Measurements from ENCODE around the gene GNG12.
"Not testable (repeated sequence)": the region's sequence is repeated elsewhere in the genome, so short reads cannot be mapped to it uniquely, and the experiment has no call there.

The GNG12 gene

DNA sequence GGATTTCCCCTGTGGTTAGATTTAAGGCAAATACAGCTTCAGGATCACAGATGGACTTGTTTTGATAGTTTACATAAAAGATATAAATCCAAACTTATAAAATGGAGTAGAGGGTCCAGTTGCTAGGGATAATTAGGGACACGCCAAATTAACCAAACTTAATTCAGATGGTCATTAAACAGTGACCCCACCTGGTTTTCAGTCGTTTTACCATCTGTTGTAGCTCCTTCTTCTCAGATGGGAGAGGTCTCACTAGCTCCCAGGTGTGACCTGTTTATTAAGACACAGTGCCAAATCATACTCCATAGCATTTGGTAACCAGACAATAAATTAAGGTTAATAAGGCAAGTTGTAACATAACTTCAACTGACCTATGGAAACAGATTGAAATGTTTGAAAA is 156.3 kb downstream of the GNG12 start:
- peak in 1 of 2 experiments; percentile 28 for DNase-seq

DNA sequence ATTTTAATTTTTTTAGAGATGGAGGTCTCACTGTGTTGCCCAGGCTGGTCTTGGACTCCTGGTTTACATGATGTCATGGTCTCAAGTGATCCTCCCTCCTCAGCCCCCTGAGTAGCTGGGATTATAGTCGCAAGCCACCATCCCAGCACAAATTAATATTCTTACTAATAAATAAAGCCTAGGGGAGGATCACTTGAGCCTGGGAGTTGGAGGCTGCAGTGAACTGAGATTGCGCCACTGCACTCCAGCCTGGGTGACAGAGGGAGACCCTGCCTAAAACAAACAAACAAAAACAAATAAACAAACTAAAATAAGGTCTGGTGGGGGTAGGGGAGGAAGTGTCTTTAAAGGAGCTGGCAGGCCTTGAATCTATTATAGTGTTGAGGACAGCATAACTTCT is 157.0 kb downstream of the GNG12 start:
- no peak for DNase-seq

DNA sequence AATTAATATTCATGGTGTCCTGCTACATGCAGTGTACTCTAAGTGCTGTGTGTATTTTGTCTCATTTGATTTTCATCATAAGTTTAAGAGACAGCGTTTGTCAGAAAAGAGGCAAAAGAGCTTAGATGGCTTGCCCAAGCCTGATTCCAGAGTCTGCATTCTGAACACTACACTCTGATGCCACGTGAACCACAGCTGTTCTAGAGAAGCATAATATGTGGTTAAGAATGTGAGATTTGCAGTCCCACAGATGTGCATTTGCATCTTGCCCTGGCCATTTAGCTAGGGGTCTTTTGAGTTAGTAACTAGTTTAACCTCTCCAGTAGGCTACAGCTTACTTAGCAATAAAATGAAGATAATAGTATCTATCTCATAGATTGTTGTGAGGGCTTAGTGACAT is 157.5 kb downstream of the GNG12 start:
- no peak for DNase-seq

DNA sequence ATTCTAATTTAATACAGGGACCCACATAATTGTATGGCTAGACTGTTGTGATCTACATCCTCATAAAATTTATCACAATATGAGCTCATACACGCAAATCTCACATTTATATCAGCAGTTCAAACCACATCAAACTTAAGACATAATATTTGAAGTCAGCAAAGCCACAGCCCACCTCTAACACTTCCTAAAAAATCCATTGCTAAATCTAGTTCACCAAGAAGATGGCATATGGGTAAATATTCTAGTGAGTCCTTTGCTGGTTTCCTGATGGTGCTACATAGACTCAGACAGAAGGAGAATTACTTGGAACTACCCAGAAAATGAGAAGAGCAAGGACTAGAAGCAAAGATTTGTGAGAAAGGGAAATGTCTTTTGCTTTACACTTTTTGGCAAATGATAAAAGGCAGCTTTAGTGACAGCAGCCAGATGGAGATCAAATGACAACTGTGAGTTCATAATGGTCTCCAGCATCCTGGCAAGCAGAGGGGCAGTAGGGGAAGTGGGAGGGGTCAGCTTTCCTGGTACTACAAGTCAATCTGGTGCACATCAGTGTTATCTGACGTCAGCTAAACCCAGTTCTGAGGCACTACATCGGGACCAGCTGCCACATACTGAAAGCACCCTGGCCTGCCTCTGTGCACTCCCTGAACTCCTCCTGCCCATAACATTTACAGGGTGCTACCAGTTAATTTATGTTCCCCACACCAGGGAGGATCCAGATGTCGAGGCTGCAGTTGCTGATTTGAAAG is 158.8 kb downstream of the GNG12 start:
- peak; percentile 67 to 84 for DNase-seq

DNA sequence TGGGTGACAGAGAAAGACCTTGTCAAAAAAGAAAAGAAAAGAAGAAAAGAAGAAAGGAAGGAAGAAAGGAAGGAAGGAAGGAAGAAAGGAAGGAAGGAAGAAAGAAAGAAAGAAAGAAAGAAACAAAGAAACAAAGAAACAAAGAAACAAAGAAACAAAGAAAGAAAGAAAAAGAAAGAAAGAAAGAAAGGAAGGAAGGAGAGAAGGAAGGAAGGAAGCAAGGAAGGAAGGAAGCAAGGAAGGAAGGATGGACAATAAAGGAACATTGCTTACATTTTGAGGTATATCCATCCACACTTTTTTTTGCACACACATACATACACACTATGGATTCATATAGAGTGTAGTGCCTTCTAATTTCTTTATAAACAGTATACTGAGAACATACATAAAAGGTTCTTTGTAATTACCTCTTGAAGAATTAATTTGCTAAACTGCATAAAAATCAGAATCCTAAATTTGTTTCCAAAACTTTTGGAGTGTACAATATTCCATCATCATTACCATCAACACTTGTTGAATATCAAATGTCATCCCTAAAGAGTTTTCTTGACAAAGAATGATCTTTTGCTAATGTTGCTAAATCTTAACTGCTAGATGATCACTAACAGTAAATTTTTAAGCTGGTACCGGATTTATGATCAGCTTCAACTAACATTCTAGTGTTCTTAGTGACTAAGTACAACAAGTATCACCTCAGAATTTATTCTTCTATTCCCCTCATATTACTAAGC is 159.6 kb downstream of the GNG12 start:
- no peak for DNase-seq

DNA sequence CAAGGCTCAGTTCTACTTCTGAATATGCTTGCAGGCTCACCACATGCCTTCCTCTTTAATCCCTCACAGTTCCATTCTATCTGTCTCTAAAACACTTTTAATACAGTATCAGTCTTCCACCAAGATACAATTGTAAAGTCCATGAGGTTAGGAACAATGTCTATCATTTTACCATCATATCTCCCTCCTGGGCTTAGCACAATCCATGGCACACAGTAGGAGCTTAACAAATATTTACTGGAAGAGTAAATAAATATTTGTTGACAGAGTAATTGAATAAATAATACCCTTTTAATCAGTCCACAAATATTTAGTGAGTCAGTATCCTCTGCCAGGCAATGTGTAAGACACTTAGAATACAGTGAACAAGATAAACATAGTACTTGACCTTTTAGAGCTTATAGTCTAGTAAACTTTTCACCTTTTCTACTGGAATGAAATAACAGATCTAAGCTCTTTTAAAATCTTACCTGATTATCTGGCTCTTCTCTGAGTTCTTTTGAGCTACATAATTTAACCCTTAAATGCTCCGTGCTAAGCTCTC is 160.9 kb downstream of the GNG12 start:
- DNase-seq, result no peak

DNA sequence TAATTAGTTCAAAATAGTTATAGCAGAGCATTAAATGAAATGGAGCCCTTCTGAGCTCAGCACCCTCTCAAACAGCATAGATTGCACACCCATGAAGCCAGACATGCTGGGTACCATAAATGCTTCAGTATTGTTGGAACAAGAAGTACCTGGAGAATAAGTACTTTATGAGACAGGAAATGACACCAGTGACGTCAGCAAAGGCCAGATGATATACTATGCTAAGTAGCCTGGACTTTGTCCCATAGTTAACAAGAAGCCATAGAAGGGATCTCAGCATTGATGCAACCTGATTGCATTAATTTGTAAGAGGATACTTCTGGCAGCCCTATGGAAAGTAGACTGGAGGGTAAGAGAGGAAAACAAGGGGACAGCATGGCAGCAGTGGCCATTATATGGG is 164.6 kb downstream of the GNG12 start:
- no peak for DNase-seq

DNA sequence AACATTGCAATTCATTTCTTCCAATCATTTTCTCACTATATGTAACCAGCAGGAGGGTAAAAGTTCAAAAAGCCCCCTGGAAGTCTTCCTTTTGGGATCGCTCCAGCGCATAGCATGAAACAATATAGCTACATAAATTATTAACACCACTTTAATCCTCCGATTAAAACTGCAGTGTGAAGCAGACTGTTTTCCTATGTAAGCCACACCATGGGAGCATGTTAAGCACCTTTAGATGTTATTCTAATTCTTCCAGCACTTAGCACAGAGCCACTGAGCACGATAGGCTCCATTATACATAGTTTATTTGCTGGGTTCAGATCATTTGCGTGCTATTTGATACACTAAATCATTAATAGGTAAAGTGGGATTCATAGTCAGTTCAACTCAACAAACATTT is 166.6 kb downstream of the GNG12 start:
- DNase-seq, result no peak

DNA sequence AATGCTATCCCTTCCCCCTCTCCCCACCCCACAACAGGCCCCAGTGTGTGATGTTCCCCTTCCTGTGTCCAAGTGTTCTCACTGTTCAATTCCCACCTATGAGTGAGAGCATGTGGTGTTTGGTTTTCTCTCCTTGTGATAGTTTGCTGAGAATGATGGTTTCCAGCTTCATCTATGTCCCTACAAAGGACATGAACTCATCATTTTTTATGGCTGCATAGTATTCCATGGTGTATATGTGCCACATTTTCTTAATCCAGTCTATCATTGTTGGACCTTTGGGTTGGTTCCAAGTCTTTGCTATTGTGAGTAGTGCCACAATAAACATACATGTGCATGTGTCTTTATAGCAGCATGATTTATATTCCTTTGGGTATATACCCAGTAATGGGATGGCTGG is 168.0 kb downstream of the GNG12 start:
- not testable (repeated sequence) for DNase-seq

DNA sequence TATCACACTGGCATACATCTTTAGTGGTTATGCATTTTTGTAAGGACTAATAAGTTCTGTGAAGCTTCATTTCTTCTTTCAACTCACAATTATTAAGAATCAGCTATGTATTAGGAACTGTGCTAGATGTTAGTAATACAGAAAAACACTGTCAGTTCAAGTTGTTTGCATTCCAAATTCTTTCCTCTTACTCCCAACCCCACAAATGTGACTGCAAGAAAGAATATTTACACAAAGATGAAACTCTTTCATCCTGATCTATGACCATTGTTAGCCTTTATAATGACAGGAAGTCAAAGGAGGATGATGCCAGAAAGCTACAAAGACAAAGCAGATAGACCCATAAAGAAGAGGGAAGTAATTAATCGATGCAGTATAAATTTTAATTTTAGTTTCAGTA is 169.2 kb downstream of the GNG12 start:
- peak in 1 of 2 experiments; percentile 49 for DNase-seq

DNA sequence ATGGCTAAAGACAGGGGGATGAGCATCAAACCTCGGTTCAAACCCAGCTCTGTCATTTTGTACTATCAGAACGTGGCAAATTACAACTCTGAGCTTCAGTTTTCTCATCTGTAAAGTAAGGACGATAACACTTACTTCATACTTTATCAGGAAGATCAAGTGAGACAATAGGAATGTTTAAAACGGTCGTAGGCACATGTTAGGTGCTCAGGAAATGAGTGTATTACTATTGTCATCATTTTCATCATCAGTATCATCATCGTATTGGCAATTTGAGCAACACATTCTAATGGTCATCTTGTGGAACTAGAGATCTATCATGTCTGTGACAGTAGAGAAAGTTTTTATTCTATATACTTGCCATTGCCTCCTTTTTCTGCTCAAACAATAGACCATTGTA is 170.4 kb downstream of the GNG12 start:
- no peak for DNase-seq

DNA sequence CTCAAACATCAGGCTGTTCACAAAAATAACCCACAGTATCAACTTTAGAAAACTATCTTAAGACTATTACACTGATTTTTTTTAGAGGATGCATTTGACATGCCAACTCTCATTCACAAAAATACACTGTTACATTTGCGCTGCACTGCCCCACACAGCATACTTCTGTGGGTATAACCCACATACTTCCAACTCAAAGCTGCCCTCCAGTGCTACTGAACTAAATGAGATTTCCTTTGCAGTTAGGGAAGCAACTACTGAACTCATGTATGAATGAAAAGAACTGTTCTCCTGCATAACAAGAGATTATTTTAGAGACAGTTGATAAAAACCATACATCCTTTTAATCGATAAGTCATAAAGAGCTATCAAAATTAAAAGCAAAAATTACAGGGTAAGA is 174.0 kb downstream of the GNG12 start:
- no peak for DNase-seq

DNA sequence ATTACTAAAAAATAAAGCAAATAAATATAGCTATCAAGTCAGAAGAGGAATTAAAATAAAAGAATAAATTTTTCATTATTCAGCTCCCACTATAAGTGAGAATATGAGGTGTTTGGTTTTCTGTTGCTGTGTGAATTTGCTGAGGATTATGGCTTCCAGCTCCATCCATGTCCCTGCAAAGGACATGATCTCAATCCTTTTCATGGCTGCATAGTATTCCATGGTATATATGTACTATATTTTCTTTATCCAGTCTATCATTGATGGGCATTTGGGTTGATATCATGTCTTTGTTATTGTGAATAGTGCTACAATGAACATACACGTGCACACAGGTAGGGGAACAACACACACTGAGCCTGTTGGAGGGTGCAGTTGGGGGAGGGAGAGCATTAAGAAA is 176.1 kb downstream of the GNG12 start:
- not testable (repeated sequence) for DNase-seq

DNA sequence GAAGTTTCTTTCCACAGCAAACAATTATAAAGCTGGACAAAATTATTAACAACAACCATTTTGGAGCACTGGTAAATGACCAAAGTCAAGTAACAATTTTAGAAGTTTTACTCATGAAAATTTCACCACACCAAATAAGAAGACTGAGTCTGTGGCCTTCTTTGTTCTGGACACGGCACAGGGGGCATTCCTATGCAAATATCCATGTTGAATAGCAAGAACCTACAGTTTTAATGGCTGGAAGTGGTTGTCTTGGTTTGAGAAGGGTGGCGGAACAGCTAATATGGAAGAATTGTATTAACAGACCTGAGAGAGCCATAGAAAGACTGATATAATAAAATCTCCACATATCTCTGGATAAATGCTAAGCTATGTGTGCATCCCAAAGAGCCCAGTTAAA is 177.7 kb downstream of the GNG12 start:
- DNase-seq, result no peak

DNA sequence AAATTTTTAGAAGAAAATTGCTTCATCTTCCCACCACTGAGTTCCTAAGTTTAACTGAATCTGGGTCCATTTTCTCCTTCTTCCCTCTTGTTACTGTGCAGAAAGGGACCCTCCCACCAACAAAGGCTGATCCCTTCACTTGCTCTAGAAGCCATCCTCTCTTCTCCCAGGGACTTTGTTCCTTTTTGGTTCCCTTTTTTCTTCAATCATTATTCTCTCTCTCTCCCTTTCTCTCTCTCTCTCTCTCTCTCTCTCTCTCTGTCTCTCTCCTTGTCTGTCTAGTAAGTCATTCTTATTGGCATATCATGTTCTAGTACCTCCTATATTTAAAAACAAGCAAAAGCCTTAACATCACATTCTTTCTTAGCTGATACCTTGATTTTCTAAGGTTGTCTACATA is 180.0 kb downstream of the GNG12 start:
- no peak for DNase-seq

DNA sequence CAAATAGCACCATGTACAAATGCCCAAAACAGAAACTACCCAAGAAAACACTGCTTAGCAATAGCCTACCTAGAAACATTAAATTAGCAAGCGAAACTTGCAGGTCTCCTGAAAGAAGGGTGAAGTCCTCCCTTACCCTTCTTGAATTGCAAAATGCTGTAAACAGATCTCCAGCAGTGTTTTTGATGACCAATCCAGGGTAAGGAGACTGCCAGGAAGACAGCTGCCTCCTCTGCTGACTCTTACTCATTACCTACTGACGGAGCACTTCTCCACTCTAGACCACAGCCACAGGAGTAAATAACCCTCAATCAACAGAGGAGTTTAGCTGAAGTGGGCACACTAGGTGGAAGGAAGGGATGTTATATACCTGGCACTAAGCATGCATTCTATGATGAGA is 180.5 kb downstream of the GNG12 start:
- DNase-seq, result no peak

Data from NCI-H2081 (cell line).